A673 (cell line): Measurements from ENCODE around the gene IFITM2.
"Not testable (repeated sequence)": the region's sequence is repeated elsewhere in the genome, so short reads cannot be mapped to it uniquely, and the experiment has no call there.

Experiments
- CTCF ChIP-seq: fragments of 300-800, 200-600 bp; sonication (generic); conservative IDR thresholded peaks from 2 replicates; pipeline ENCODE4 v1.5.1; 2017; ENCODE audit warnings: low read depth, mild to moderate bottlenecking, antibody characterized with exemption, low read length, moderate library complexity, mixed read lengths
- EZH2 ChIP-seq: fragments of 200-600 bp; sonication (generic); IDR thresholded peaks from 2 replicates; pipeline ENCODE4 v1.6.1; 2017; ENCODE audit warnings: borderline replicate concordance, low read depth, mild to moderate bottlenecking, mixed read lengths, antibody characterized with exemption, low read length; ENCODE audit not compliant: poor library complexity, severe bottlenecking

GRCh38 chr11:333616-334263 is 26.1 kb downstream of the IFITM2 start:
- TF ChIP-seq CTCF, EZH2: not testable (repeated sequence)
